ENCODE data around the gene WASHC4.
A peak's percentile ranks its signal among the peaks of the same experiment; 100 is the strongest.
"Not testable (repeated sequence)": the region's sequence is repeated elsewhere in the genome, so short reads cannot be mapped to it uniquely, and the experiment has no call there.

The WASHC4 gene

DNA sequence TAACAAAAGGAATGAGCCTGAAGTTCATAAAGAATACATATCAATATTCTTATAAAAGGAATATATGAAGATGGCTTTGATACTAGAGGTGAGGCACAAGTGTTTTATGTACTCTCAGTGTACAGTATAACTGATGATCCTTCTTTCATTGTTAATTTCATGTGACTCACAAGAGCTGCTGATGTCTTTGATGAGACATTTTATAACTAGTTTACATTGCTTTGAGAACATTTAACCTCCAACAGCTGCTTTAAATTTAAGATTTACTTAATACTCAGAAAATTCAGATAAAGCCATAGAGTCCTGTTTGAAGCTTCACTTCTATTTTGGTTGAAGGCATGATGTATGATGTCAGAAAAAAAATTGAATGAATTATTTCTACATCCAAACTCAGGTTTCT is 59.8 kb downstream of the WASHC4 start:
- DNase-seq: no peak

DNA sequence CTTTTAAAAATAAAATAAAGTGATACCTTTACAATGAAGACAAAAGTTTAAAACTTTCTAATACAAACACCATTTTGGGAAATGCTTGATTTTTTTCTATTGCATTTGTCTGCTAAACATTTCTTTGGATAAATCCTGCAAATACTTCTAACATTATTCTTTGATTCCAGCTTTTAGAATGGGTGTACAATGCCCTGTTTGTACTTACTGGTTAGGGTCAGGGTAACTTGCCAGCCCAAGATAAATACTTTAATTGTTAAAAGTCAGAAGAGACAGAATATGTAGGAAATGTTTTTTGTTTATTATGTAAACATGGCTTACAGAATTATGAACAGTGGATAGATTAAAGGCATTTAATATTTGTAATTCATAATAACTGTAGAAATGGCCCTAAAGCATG is 60.5 kb downstream of the WASHC4 start:
- DNase-seq: no peak

DNA sequence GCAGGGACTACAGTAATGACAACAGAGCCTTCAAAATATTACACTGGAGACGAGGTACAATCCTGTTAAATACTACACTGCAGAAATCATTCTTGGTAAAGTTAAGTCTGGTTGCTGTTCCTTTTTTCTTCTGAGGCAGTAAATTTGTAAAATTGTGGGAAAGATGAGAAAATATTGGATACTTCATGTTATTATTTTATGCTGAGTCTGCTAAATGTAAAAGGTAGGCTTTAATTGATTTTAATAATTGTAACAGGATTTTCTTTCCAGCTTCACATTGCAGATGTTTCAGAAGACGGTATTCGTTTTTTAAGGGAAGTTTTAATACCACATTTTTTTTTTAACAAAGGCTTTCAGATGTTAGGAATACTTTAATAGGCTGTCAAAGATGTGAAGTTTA is 62.6 kb downstream of the WASHC4 start:
- DNase-seq: no peak

GRCh38 chr12:105171691-105172436 is 64.3 kb downstream of the WASHC4 start:
- no peak for DNase-seq

- DNase-seq: no peak
Measured at GRCh38 chr12:105175397-105175990, 68.0 kb downstream of the WASHC4 start.

DNA sequence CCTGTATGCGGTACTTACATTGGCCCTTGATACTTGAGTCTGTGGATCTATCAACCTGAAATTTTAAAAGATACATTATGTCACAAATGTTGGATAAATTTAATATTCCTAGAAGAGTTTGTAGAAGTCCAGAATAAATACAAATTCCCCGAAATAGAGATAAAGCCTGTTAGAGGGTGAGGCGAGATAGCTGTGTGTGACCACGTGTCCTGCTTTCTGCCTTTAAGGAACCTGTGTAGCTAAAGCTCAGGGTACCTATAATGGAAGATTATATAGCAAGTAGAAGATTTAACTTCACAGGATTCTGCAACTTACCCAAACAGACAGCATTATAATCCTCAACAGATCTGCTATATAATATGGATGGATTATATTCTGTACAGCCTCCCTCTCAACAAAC is 69.7 kb downstream of the WASHC4 start:
- no peak for DNase-seq

DNA sequence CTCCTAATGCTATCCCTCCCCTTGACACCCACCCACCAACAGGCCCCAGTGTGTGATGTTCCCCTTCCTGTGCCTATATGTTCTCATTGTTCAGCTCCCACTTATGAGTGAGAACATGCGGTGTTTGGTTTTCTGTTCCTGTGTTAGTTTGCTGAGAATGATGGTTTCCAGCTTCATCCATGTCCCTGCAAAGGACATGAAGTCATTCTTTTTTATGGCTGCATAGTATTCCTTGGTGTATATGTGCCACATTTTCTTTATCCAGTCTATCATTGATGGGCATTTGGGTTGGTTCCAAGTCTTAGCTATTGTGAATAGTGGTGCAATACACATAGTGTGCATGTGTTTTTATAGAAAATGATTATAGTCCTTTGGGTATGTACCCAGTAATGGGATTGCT is 71.6 kb downstream of the WASHC4 start:
- DNase-seq: not testable (repeated sequence)

DNA sequence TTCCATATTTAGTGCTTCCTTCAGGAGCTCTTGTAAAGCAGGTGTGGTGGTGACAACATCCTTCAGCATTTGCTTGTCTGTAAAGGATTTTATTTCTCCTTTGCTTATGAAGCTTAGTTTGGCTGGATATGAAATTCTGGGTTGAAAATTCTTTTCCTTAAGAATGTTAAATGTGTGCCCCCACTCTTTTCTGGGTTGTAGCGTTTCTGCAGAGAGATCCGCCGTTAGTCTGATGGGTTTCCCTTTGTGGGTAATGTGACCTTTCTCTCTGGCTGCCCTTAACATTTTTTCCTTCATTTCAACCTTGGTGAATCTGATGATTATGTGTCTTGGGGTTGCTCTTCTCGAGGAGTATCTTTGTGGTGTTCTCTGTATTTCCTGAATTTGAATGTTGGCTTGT is 75.9 kb downstream of the WASHC4 start:
- not testable (repeated sequence) for DNase-seq

GRCh38 chr12:105183976-105184375 is 76.4 kb downstream of the WASHC4 start:
- DNase-seq: not testable (repeated sequence)

DNA sequence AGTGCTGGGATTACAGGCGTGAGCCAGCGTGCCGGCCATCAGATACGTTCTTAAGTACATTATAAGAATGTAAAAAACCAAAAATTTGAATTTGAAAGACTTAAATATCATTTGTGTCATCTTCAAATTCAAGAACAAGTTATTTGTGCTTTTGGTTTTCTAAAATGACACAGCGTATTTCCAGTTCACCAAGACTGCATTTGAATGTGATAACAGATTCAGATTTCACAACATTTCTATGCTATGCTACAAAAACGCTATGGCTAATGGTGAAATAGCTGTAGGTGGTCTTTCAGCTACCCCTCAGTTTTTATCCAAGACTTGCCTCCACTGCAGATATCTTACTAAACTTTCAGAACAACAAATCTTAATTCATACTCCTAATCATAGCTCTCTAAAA is 81.8 kb downstream of the WASHC4 start:
- DNase-seq: no peak

- no peak for DNase-seq
Measured at GRCh38 chr12:105190530-105190929, 83.0 kb downstream of the WASHC4 start.

- no peak for DNase-seq
Measured at GRCh38 chr12:105192624-105193225, 85.2 kb downstream of the WASHC4 start.

DNA sequence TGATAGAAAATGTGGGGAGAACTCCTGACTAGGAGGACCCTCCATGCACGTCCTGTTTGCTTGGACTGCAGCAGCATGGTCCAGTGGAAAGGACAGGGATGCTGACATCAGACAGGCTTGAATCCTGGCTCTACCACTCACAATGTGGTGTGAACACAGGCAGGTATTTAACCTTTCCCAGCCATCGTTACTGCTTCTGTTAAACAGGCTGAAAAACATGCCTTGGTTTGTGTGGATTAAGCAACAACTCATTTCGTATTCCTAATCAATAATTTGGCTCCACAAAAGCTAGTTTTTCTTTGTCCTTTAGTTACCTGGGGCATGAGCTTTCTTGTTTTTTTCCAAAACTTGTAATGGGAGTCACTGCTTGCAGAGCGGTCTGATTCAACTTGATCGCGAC is 87.4 kb downstream of the WASHC4 start:
- DNase-seq: no peak

DNA sequence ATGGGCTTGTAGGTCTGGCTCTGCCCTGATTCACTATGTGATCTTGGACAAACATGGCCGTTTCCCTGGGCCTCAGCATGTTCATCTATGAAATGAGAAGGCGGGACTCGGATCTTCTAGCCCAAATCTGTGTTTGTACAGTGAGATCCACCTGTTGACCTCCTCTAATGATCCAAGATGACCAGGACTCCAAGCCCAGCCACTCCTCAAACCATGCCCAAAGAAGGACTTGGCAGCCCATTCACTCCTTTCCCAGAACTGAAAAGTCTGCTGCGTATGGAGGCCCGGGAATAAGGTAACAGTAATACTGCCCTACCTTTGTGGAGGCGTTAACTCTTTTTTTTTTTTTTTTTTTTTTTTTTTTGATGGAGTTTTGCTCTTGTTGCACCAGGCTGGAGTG is 88.6 kb downstream of the WASHC4 start:
- DNase-seq: no peak

- no peak for DNase-seq
Measured at GRCh38 chr12:105198961-105199360, 91.4 kb downstream of the WASHC4 start.

- no peak for DNase-seq
Measured at GRCh38 chr12:105200385-105200784, 92.9 kb downstream of the WASHC4 start.

GRCh38 chr12:105201299-105201698 is 93.8 kb downstream of the WASHC4 start:
- DNase-seq: no peak

GRCh38 chr12:105202202-105202601 is 94.7 kb downstream of the WASHC4 start:
- no peak for DNase-seq

GRCh38 chr12:105204127-105204526 is 96.6 kb downstream of the WASHC4 start:
- DNase-seq: no peak

DNA sequence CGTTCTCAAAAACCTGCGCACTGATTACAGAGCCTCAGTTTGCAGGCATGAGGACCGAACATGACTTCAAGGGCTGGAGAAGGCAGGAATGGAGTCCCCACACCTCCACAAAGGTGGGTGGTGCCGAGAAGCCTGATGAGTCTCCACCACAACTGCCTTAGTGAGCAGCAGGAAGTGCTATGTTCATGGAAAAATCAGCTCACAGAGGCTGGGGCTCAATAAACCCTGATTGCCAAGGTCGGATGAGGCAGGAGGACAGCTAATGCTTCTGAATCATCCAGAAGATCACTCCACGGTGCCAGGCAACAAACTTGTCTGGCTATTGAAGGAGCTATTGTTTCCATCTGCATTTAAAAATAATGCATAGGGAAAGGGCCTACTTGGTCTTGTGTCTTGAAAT is 97.4 kb downstream of the WASHC4 start:
- peak; percentile 6 for DNase-seq

DNA sequence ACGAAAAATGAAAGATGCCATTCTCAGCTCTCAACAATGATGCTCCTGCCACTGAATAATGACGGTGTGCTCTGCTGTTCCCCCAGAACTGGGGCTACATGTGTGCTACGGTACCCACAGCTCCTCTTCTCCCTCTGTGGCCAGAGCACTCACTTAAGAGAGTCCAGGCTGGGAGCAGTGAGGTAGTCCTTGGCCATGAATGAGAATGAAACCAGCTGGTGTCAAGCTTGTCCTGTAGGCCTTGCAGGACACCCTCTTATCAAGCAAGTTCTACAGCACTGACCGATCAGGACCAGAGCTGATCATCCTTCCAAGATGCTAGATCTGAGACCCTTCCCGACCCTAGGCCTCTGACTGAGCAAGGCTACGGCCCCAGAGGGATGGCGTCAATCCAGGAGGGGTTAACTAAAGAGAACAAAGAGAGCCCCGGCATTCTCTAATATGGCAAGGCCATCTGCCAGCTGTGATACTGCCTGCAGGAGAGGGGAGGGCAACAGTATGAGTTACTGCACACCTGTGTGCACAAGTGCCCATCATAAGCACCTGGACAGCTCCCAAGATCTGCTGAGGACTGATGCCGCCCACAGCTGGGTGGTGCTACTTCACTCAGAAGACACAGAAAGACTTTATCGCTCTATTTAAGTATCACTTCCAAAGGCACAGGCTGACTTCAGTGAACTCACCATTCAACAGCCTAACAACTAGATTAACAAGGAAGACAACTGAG is 98.0 kb downstream of the WASHC4 start:
- no peak for DNase-seq

- DNase-seq: no peak
Measured at GRCh38 chr12:105206686-105207374, 99.3 kb downstream of the WASHC4 start.

DNA sequence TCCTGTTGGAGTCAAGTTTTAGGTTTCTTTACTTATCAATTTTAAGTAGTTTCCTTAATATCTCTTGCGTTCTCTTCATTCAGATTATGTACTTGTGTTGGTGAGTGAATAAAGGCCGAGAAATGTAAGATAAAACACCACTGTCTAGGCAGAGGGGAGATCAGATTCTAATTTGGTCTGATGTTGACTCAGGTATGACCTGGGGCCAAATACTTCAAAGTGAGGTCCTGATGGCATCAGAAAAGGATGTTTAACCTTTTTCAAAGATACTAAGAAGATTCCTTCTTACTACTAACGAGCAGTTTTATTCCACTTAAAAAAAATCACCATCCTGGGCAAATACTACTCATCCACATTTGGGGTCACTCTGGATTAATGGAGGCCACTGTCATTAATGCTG is 101.6 kb downstream of the WASHC4 start:
- DNase-seq: no peak

Measured in stimulated activated CD4-positive, alpha-beta T cell treated with anti-CD3 and anti-CD28 coated beads, Interleukin-12 subunit alpha, Interleukin-12 subunit beta, amount 100 ng/mL, for 4 hours (primary cell).